Smooth muscle cell (in vitro differentiated cells): Measurements from ENCODE around the gene CCDC159. TPM values are rescaled to one million over a fixed set of nuclear protein-coding genes. Genes with fewer than 3 reads are reported as not detected.

Experiments used
- DNase-seq: peaks from one replicate; lab custom pipeline; 2025; ENCODE audit not compliant: unreplicated experiment; lab: John Stamatoyannopoulos, UW
- H2AFZ ChIP-seq: fragments of 200-600 bp; sonication (generic); 2 replicates; pipeline ENCODE4 v1.6.0; 2016; ENCODE audit warnings: antibody characterized with exemption, low read depth, mild to moderate bottlenecking
- H3F3A ChIP-seq: fragments of 200-600 bp; sonication (generic); 2 replicates; pipeline ENCODE4 v1.6.0; 2017; ENCODE audit warnings: antibody characterized with exemption, low read depth
- H3K27ac ChIP-seq: fragments of 200-600 bp; sonication (generic); 2 replicates; pipeline ENCODE4 v1.5.1; 2016; ENCODE audit warnings: low read depth, mild to moderate bottlenecking
- H3K27me3 ChIP-seq: fragments of 200-600 bp; sonication (generic); 2 replicates; pipeline ENCODE4 v1.6.1; 2016; ENCODE audit warnings: low read depth, mild to moderate bottlenecking
- H3K36me3 ChIP-seq: fragments of 200-600 bp; sonication (generic); 2 replicates; pipeline ENCODE4 v1.5.1; 2016; ENCODE audit warnings: low read depth
- H3K4me1 ChIP-seq: fragments of 200-600 bp; sonication (generic); 2 replicates; pipeline ENCODE4 v1.5.1; 2016; ENCODE audit warnings: low read depth
- H3K4me2 ChIP-seq: fragments of 200-600 bp; sonication (generic); 2 replicates; pipeline ENCODE4 v1.6.0; 2016; ENCODE audit warnings: mild to moderate bottlenecking
- H3K4me3 ChIP-seq: fragments of 200-600 bp; sonication (generic); 2 replicates; pipeline ENCODE4 v1.5.1; 2016; ENCODE audit warnings: mild to moderate bottlenecking
- H3K79me2 ChIP-seq: fragments of 200-600 bp; sonication (generic); 2 replicates; pipeline ENCODE4 v1.6.0; 2016; ENCODE audit warnings: low read depth, mild to moderate bottlenecking
- H3K9ac ChIP-seq: fragments of 200-600 bp; sonication (generic); 2 replicates; pipeline ENCODE4 v1.6.0; 2016; ENCODE audit warnings: low read depth
- H3K9me3 ChIP-seq: fragments of 200-600 bp; sonication (generic); replicated peaks from 2 replicates; pipeline ENCODE4 v1.5.1; 2016; ENCODE audit warnings: low read depth
- H4K20me1 ChIP-seq: fragments of 200-600 bp; sonication (generic); 2 replicates; pipeline ENCODE4 v1.6.0; 2016; ENCODE audit warnings: low read depth
- CTCF ChIP-seq: fragments of 200-600 bp; sonication (generic); IDR thresholded peaks from 2 replicates; pipeline ENCODE4 v1.5.1; 2017; ENCODE audit warnings: borderline replicate concordance, mild to moderate bottlenecking, antibody characterized with exemption; ENCODE audit not compliant: insufficient read depth, poor library complexity, severe bottlenecking
- WGBS: methylation state at CpG from one replicate; pipeline ENCODE4 v1.1.7; 2016; ENCODE audit warnings: low lambda C conversion rate; 5-methylcytosine and 5-hydroxymethylcytosine counted together
- polyA plus RNA-seq: library from polyadenylated mRNA; unstranded; fragments of >200 nt; fragmentation: Nextera tagmentation; extraction: Ambion mirVana; gene quantifications from 2 replicates; pipeline ENCODE4 v1.2.1, GENCODE V29; 2016
- total RNA-seq: library from RNA; depleted of rRNA; stranded (reverse); fragments of >200 nt; gene quantifications from 2 replicates; pipeline ENCODE4 v1.2.3, GENCODE V29; 2014

The CCDC159 gene
- total and polyA plus RNA-seq, 2 experiments from 2014 or later, result 9.8 to 29.4 TPM

GRCh38 chr19:11364296-11364904, 18.1 kb downstream of the CCDC159 start:
- Histone ChIP-seq H2AFZ (no peak overlapping the region), H3K4me3 (no peak overlapping the region), H3K79me2 (no peaks in the 10 kb centered on the region), H3K4me2 (no peak overlapping the region), H3K9me3 (no peaks in the 10 kb centered on the region), H3K27ac (no peak overlapping the region), H3K27me3 (no peaks in the 10 kb centered on the region), H3K4me1 (peaks cover 5% of the 10 kb centered on the region), H4K20me1 (peaks cover 29% of the 10 kb centered on the region), H3F3A (no peaks in the 10 kb centered on the region), H3K9ac (no peak overlapping the region), H3K36me3 (no peaks in the 10 kb centered on the region)
- 96% methylated on average over 19 of the region's 28 CpGs for WGBS
- no peak for DNase-seq
- TF ChIP-seq CTCF, result no peak

DNA sequence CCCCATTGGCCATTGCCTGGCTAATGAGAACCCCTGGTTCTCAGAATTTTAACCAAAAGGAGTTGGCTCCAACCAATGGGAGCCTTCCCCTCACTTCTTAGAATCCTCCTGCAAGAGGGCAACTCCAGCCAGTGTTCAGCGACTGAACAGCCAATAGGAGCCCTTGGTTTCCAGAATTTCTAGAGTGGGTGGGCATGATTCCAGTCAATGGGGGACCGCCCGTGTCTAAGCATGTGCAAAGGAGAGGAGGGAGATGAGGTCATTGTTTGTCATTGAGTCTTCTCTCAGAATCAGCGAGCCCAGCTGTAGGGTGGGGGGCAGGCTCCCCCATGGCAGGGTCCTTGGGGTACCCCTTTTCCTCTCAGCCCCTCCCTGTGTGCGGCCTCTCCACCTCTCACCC, 18.6 kb downstream of the CCDC159 start:
- DNase-seq, result no peak
- Histone ChIP-seq H3K9ac (no peak overlapping the region), H3K4me2 (no peak overlapping the region), H3F3A (no peaks in the 10 kb centered on the region), H3K27ac (no peak overlapping the region), H3K4me1 (peaks cover 5% of the 10 kb centered on the region), H4K20me1 (peaks cover 25% of the 10 kb centered on the region), H2AFZ (no peak overlapping the region), H3K36me3 (no peaks in the 10 kb centered on the region), H3K4me3 (no peak overlapping the region), H3K9me3 (no peaks in the 10 kb centered on the region), H3K79me2 (no peaks in the 10 kb centered on the region), H3K27me3 (no peaks in the 10 kb centered on the region)
- TF ChIP-seq CTCF, result no peak
- WGBS, result 87% methylated on average over 5 of the region's 5 CpGs

- H3K9ac ChIP-seq, result no peak overlapping the region
- no peak overlapping the region for H3K27ac ChIP-seq
- H4K20me1 ChIP-seq, result peaks cover 23% of the 10 kb centered on the region
- no peaks in the 10 kb centered on the region for H3K79me2 ChIP-seq
- H3K9me3 ChIP-seq, result no peaks in the 10 kb centered on the region
- no peaks in the 10 kb centered on the region for H3F3A ChIP-seq
- no peak overlapping the region for H3K4me3 ChIP-seq
- H3K4me2 ChIP-seq, result no peak overlapping the region
- H3K36me3 ChIP-seq, result no peaks in the 10 kb centered on the region
- H3K27me3 ChIP-seq, result no peaks in the 10 kb centered on the region
- DNase-seq, result no peak
- H2AFZ ChIP-seq, result no peak overlapping the region
- peaks cover 5% of the 10 kb centered on the region for H3K4me1 ChIP-seq
- WGBS, result 94% methylated on average over 7 of the region's 7 CpGs
- no peak for TF ChIP-seq CTCF
Observed at GRCh38 chr19:11365557-11366117, 19.3 kb downstream of the CCDC159 start.

DNA sequence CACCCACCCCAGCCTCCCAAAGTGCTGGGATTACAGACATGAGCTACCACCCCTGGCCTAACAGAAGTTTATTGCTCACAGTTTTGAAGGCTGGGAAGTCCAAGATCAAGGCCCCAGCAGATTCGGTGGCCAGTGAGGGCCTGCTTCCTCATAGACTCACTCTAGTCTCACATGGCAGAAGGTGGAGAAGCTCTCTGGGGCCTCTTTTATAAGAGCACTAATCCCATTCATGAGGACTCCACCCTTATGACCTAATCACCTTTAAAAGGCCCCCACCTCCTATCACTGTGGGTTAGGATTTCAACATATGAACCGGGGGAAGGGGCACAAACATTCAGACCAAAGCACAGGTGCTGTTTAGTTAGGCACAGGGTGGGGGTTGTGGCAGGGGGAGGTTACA, 21.2 kb downstream of the CCDC159 start:
- Histone ChIP-seq H3K27ac (no peak overlapping the region), H3K4me3 (no peak overlapping the region), H3K4me2 (no peak overlapping the region), H3F3A (no peaks in the 10 kb centered on the region), H3K27me3 (no peaks in the 10 kb centered on the region), H3K36me3 (no peaks in the 10 kb centered on the region), H3K9me3 (no peaks in the 10 kb centered on the region), H2AFZ (no peak overlapping the region), H3K9ac (no peak overlapping the region), H3K79me2 (no peaks in the 10 kb centered on the region), H4K20me1 (peaks cover 8% of the 10 kb centered on the region), H3K4me1 (no peaks in the 10 kb centered on the region)
- no peak for TF ChIP-seq CTCF
- WGBS, result 90% methylated on average over 2 of the region's 2 CpGs
- no peak for DNase-seq
